Lower leg skin (tissue), 3 donors: ENCODE data around the gene AFF2.

Source experiments
- CTCF ChIP-seq, 3 donors: fragments of 450-650 bp; IDR thresholded peaks; one replicate each; pipeline ENCODE4 v1.5.1; 2016; ENCODE audit warnings: antibody characterized with exemption in 3 of 3, mild to moderate bottlenecking in 3 of 3, moderate library complexity in 2 of 3
- POLR2A ChIP-seq, 2 donors: fragments of 450-650 bp; IDR thresholded peaks; one replicate each; pipeline ENCODE4 v1.6.1; 2016 to 2017; ENCODE audit warnings: antibody characterized with exemption in 2 of 2, mild to moderate bottlenecking in 1 of 2, moderate library complexity in 1 of 2

GRCh38 chrX:148672517-148672916, 172.1 kb downstream of the AFF2 start:
- TF ChIP-seq CTCF (IDR thresholded peaks at IDR 0.05), result no peak
- TF ChIP-seq POLR2A (IDR thresholded peaks at IDR 0.05), result no peak
